ENCODE data around the gene AOAH. TPM values are rescaled to one million over a fixed set of nuclear protein-coding genes. Genes with fewer than 3 reads are reported as not detected.

Gene AOAH
- total RNA-seq, 1 donor from 2014 or later = 0.92 TPM

DNA sequence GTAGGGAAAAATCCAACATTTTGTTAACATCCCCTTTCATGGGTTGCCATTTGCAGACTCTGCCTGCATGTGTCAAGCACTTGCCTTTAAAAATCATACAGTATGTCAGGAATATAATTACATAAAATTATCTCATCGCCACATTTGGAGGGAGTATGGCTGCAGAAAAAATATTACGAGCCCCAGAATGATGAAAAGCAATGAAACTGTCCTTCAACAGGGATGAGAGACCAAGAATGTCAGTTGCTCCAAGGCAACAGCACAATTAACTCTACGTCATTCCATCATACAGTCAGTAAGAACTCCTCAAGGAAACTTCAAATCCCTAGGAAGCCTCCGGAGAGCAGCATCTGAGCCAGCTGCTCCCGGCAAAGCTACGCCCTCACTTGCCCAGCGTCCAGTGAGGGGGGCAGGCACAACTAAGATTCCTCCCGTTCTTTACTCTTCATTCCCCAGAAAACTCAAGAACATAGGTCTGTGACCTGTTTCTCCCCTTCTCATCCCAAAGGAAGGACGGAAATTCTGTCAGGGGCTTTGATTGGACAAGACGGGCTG, 201.8 kb downstream of the AOAH start:
- DNase-seq (ENCODE audit: extremely low spot score, unreplicated experiment) = no peak
- no peak overlapping the region for H3K4me3 Mint-ChIP-seq
- no peak overlapping the region for H3K27ac Mint-ChIP-seq
- H3K4me1 Mint-ChIP-seq (ENCODE audit: unreplicated experiment) = peaks cover 33% of the 10 kb centered on the region
- TF ChIP-seq, protein P1, sequence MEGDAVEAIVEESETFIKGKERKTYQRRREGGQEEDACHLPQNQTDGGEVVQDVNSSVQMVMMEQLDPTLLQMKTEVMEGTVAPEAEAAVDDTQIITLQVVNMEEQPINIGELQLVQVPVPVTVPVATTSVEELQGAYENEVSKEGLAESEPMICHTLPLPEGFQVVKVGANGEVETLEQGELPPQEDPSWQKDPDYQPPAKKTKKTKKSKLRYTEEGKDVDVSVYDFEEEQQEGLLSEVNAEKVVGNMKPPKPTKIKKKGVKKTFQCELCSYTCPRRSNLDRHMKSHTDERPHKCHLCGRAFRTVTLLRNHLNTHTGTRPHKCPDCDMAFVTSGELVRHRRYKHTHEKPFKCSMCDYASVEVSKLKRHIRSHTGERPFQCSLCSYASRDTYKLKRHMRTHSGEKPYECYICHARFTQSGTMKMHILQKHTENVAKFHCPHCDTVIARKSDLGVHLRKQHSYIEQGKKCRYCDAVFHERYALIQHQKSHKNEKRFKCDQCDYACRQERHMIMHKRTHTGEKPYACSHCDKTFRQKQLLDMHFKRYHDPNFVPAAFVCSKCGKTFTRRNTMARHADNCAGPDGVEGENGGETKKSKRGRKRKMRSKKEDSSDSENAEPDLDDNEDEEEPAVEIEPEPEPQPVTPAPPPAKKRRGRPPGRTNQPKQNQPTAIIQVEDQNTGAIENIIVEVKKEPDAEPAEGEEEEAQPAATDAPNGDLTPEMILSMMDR (conservative IDR thresholded peaks at IDR 0.05) = no peak
- peaks cover 5% of the 10 kb centered on the region for H3K9me3 Mint-ChIP-seq
- no peaks in the 10 kb centered on the region for H3K27me3 Mint-ChIP-seq
- no peaks in the 10 kb centered on the region for H3K36me3 Mint-ChIP-seq

DNA sequence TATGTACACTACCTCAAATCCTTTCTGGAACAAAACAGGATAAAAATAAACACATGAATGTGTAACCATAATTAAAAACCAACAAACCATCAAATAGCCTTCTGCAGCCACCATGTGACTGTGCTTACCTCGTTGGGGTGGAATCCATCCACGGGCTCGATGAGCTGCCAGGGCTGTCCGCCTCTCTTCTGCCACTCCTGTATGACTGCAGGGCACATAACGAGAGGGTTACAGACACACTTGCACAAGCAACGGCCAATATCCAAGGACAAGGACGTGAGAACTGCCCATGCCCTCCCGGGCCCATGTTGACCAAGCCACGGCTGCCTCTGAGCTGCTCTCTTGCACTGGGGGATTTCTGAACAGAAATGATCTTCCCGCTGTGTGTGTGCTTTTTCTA, 202.4 kb downstream of the AOAH start:
- TF ChIP-seq, protein P1 (conservative IDR thresholded peaks at IDR 0.05) = no peak
- no peak overlapping the region for H3K4me3 Mint-ChIP-seq
- H3K9me3 Mint-ChIP-seq = peaks cover 5% of the 10 kb centered on the region
- peaks cover 30% of the 10 kb centered on the region for H3K4me1 Mint-ChIP-seq (ENCODE audit: unreplicated experiment)
- DNase-seq (ENCODE audit: extremely low spot score, unreplicated experiment) = no peak
- H3K36me3 Mint-ChIP-seq = no peaks in the 10 kb centered on the region
- no peak overlapping the region for H3K27ac Mint-ChIP-seq
- H3K27me3 Mint-ChIP-seq = no peaks in the 10 kb centered on the region

DNA sequence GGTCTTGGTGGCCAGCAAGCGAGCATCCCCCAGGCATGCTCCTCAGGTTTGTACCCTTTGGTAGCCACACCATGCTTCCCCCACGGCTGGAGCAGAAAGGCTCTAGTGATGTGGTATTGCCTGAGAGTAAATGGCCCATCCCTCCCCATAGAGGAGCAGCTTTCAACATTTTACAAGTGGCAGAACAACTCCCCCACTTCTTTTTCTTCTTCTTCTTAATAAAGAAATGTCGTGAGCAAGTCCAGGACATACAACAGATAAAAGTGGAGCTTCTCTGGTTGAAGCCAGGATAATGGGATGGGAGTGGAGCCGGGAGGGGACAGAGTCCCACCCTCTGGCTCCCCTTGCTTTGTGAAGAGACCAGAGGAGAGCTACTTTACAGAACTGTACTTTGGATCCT, 203.2 kb downstream of the AOAH start:
- Mint-ChIP-seq H3K27ac (no peak overlapping the region), H3K9me3 (no peaks in the 10 kb centered on the region), H3K27me3 (no peaks in the 10 kb centered on the region), H3K4me3 (no peak overlapping the region), H3K36me3 (no peaks in the 10 kb centered on the region), H3K4me1 (ENCODE audit: unreplicated experiment) (peaks cover 33% of the 10 kb centered on the region)
- no peak for DNase-seq (ENCODE audit: extremely low spot score, unreplicated experiment)
- TF ChIP-seq, protein P1 (conservative IDR thresholded peaks at IDR 0.05) = no peak

DNA sequence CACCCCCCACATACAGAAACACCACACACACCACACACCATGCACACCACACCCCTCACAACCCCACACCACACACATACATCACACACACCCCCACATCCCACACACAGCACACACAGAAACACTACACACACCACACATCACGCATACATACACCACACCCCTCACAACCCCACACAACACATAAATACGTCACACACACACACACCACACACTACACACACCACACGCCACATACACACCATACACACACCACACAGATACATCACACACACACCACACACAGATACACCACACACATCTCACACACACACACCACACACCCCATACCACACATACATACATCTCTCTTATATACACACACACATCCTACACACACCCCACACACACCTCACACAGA, 208.4 kb downstream of the AOAH start:
- no peaks in the 10 kb centered on the region for H3K36me3 Mint-ChIP-seq
- no peaks in the 10 kb centered on the region for H3K27me3 Mint-ChIP-seq
- TF ChIP-seq, protein P1 (conservative IDR thresholded peaks at IDR 0.05) = no peak
- no peaks in the 10 kb centered on the region for H3K9me3 Mint-ChIP-seq
- H3K4me1 Mint-ChIP-seq (ENCODE audit: unreplicated experiment) = peaks cover 34% of the 10 kb centered on the region
- peak overlapping the region; percentile 50 for H3K27ac Mint-ChIP-seq
- H3K4me3 Mint-ChIP-seq = no peak overlapping the region
- no peak for DNase-seq (ENCODE audit: extremely low spot score, unreplicated experiment)

DNA sequence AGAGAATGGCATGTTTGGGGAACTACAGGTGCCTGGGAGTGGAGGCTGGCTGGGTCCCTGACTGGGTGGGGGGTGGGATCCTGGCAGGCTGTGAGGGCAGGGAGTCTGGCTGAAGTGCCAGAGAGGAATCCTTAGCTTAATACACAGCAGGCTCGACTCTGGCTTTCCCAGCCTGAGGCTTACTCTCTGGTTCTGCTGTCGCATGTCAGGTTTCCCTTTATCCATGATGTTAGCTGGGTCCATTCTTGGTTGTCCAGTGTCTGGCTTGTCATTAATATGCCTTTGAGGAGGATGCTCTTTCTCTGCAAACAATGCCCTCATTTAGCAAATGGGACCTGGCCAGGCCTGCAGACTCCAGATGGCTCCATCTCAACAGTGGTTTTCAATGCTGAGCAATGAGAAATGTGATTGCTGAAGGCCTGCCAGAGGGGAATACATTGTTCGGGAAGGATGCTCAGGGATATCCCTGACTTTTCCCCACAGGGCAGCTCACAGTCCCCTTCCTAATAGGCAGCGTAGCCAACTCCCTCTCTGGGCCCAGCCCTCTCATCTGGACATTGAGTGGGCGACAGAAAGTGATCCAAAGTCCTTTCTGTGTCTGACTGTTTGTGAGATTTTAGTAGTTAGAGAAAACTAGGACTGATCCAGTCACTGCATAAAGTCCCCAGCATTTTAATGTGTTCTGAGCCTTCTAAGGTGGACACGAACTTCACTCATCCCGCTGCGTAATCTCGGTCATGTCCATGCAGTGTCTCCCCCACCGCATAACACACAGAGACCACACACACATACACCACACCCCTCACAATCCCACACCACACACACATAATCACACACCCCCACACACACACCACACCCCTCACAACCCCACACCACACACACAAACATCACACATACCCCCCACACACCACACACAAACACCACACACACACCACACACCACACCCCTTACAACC, 209.7 kb downstream of the AOAH start:
- Mint-ChIP-seq H3K36me3 (no peaks in the 10 kb centered on the region), H3K27me3 (no peaks in the 10 kb centered on the region), H3K9me3 (no peaks in the 10 kb centered on the region), H3K4me1 (ENCODE audit: unreplicated experiment) (peaks cover 42% of the 10 kb centered on the region), H3K27ac (no peak overlapping the region), H3K4me3 (no peak overlapping the region)
- DNase-seq (ENCODE audit: extremely low spot score, unreplicated experiment) = no peak
- TF ChIP-seq, protein P1 (conservative IDR thresholded peaks at IDR 0.05) = no peak
